ENCODE measurements around the gene AMY1B.
"Not testable (repeated sequence)": the region's sequence is repeated elsewhere in the genome, so short reads cannot be mapped to it uniquely, and the experiment has no call there.

Gene AMY1B

DNA sequence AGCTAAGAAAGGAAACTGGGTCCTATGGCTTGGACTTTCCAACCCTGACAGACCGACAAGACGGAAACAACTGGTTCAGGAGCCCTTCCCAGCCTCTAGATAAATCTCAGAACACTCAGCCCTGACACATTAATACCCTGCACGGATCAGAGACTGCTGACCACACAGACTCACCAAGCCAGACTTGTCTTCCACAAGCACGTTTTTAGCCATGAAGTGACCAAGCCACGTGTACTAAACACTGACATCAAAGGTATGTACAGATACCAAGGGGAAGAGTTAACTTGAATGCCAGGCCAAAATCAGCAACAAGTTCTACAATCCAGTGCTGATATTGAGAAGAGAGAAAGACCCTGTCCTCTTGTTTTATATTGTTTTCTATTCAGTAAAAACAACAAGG is at the start of gene AMY1B:
Gene AMY1B, minus strand, starts transcription at position 101 of the 400 bp plus-strand sequence. CDS start 571 bp downstream, outside the sequence.
- DNase-seq (ENCODE audit: low read depth), result not testable (repeated sequence)

DNA sequence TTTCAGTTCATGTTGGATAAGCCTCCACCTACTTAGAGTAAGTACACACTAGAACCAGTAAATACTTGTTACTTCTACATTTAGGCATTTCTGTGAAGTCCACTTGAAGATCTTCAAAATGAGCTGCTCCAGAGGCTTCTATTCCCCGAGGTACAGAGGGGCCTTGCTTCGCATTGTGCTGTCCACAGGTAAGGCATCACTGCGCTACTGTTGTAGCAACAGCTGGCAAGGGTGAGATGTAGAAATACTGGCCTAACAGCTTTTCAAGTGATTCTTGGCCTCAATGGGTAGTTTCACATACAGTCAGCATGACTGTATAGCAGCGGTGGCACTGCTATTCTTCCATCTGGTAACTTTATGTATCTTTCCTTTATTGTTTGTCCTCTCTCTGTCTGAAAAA is 49.0 kb upstream of the AMY1B start:
- DNase-seq (ENCODE audit: low read depth), result not testable (repeated sequence)

GRCh38 chr1:103744449-103744848 is 48.4 kb upstream of the AMY1B start:
- DNase-seq (ENCODE audit: low read depth), result not testable (repeated sequence)

DNA sequence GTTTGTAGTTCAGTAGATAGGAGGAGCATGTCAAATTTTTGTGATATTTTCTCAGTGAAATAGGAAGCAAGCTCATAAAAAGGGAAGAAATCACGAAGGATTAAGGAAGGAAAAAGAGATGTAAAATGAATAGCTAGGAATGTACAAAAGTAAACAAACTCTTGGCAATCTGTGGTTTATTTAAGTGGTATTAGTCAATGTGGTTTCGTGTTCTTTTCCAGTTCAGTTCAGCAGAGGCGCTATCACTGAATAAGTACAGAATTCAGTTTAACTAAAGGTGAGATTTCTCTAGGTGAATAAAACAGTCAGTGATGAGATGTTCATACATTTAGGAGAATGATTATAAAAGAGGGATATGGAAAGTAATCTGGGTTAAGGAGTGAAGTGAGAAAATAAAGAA is 42.0 kb upstream of the AMY1B start:
- DNase-seq (ENCODE audit: low read depth), result not testable (repeated sequence)

DNA sequence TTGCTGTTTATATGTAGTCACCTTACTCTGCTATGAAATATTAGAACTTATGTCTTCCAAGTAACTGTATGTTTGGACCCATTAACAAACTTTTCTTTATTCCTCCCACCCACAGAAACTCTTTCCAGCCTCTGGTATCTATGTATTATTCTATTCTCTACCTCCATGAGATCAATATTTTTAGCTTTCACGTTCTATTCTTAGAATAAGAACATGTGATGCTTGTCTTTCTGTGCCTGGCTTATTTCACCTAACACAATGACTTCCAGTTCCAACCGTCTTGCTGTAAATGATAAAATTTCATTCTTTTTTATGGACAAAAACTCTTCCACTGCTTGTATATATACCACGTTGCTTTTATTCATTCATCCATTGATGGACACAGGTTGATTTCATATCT is 39.3 kb upstream of the AMY1B start:
- DNase-seq (ENCODE audit: low read depth), result not testable (repeated sequence)

GRCh38 chr1:103721473-103721872 is 25.5 kb upstream of the AMY1B start:
- not testable (repeated sequence) for DNase-seq (ENCODE audit: low read depth)

DNA sequence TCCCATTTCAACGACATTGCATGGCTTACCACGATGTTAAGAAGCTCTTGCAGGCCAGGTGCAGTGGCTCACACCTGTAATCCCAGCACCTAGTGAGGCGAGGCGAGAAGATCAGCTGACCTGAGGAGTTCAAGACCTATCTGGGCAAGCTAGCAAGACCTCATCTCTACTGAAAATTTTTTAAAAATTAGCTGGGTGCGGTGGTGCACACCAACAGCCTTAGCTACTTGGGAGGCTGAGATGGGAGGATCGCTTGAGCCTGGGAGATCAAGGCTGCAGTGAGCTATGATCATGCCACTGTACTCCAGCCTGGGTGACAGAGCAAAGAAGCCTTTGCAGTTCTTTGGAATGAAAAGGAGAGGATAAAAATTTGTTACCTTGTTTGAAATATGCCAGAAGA is 21.4 kb upstream of the AMY1B start:
- DNase-seq (ENCODE audit: low read depth), result not testable (repeated sequence)

DNA sequence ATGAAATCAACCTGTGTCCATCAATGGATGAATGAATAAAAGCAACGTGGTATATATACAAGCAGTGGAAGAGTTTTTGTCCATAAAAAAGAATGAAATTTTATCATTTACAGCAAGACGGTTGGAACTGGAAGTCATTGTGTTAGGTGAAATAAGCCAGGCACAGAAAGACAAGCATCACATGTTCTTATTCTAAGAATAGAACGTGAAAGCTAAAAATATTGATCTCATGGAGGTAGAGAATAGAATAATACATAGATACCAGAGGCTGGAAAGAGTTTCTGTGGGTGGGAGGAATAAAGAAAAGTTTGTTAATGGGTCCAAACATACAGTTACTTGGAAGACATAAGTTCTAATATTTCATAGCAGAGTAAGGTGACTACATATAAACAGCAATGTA is 14.4 kb upstream of the AMY1B start:
- not testable (repeated sequence) for DNase-seq (ENCODE audit: low read depth)

- DNase-seq (ENCODE audit: low read depth), result not testable (repeated sequence)
Observed at GRCh38 chr1:103707670-103708069, 11.7 kb upstream of the AMY1B start.

- not testable (repeated sequence) for DNase-seq (ENCODE audit: low read depth)
Observed at GRCh38 chr1:103701256-103701655, 5.2 kb upstream of the AMY1B start.

DNA sequence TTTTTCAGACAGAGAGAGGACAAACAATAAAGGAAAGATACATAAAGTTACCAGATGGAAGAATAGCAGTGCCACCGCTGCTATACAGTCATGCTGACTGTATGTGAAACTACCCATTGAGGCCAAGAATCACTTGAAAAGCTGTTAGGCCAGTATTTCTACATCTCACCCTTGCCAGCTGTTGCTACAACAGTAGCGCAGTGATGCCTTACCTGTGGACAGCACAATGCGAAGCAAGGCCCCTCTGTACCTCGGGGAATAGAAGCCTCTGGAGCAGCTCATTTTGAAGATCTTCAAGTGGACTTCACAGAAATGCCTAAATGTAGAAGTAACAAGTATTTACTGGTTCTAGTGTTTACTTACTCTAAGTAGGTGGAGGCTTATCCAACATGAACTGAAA is 4.7 kb upstream of the AMY1B start:
- not testable (repeated sequence) for DNase-seq (ENCODE audit: low read depth)

DNA sequence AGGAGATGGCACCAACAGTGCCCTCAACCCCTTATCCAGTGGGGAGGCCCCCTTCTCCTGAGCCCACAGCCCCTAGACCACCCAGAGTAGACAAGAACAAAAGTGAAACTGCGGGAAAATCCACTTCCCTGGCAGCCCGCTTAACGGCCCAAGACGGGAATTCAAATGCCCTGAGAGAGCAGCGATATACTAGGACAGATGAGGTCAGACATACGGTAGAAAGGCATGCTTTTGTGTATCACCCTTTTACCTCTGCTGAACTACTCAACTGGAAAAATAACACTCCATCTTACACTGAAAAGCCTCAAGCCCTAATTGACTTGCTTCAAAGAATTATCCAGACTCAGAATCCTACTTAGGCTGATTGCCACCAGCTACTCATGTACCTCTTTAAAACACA is 1.4 kb upstream of the AMY1B start:
- not testable (repeated sequence) for DNase-seq (ENCODE audit: low read depth)

DNA sequence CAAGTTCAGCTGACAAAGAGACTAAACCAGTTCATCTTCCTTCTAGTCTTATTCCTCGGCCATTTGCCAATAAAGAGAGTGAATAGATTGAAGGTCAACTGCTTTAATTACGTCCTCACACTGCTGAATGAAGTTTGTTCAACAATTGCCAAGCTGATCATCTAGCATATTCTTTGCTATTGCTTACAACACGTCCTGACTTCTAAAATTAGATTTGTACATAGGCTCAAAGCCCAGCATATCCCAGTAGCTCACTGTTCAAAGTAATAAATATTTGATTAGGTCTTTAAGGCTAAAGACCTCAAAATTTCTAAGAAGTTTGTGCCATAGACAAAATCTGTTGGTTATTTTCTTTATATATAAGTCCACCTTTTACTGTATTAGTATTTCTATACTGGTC is 19.7 kb downstream of the AMY1B start:
- DNase-seq (ENCODE audit: low read depth), result not testable (repeated sequence)

DNA sequence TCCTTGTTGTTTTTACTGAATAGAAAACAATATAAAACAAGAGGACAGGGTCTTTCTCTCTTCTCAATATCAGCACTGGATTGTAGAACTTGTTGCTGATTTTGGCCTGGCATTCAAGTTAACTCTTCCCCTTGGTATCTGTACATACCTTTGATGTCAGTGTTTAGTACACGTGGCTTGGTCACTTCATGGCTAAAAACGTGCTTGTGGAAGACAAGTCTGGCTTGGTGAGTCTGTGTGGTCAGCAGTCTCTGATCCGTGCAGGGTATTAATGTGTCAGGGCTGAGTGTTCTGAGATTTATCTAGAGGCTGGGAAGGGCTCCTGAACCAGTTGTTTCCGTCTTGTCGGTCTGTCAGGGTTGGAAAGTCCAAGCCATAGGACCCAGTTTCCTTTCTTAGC is 40.5 kb downstream of the AMY1B start, which contains the start of gene AMY1A:
Gene AMY1A, plus strand, starts transcription at position 301 of the 400 bp plus-strand sequence. CDS start 571 bp downstream, outside the sequence.
- not testable (repeated sequence) for DNase-seq (ENCODE audit: low read depth)

DNA sequence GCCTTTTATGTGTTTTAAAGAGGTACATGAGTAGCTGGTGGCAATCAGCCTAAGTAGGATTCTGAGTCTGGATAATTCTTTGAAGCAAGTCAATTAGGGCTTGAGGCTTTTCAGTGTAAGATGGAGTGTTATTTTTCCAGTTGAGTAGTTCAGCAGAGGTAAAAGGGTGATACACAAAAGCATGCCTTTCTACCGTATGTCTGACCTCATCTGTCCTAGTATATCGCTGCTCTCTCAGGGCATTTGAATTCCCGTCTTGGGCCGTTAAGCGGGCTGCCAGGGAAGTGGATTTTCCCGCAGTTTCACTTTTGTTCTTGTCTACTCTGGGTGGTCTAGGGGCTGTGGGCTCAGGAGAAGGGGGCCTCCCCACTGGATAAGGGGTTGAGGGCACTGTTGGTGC is 41.9 kb downstream of the AMY1B start:
- DNase-seq (ENCODE audit: low read depth), result not testable (repeated sequence)

DNA sequence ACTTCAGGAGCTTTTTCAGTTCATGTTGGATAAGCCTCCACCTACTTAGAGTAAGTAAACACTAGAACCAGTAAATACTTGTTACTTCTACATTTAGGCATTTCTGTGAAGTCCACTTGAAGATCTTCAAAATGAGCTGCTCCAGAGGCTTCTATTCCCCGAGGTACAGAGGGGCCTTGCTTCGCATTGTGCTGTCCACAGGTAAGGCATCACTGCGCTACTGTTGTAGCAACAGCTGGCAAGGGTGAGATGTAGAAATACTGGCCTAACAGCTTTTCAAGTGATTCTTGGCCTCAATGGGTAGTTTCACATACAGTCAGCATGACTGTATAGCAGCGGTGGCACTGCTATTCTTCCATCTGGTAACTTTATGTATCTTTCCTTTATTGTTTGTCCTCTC is 45.1 kb downstream of the AMY1B start:
- DNase-seq (ENCODE audit: low read depth), result not testable (repeated sequence)

DNA sequence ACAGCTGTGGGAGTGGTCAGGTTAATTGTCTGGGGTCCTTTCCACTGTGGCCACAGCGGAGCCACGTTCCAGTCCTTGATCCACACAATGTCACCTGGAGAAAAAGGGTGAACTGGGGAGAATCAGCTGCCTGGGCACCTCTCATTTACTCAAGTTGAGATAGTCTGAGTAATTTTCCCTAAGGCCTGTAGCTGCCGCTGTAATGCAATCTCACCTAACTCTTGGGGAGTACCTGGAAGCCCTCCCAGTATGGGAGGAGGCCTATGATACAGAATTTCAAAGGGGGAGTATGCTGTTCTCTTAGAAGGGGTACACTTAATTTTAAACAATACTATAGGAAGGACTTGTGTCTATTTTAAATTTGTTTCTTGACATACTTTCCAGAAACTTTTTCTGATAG is 45.7 kb downstream of the AMY1B start:
- not testable (repeated sequence) for DNase-seq (ENCODE audit: low read depth)

DNA sequence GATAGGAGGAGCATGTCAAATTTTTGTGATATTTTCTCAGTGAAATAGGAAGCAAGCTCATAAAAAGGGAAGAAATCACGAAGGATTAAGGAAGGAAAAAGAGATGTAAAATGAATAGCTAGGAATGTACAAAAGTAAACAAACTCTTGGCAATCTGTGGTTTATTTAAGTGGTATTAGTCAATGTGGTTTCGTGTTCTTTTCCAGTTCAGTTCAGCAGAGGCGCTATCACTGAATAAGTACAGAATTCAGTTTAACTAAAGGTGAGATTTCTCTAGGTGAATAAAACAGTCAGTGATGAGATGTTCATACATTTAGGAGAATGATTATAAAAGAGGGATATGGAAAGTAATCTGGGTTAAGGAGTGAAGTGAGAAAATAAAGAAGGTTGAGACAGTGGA is 52.1 kb downstream of the AMY1B start:
- DNase-seq (ENCODE audit: low read depth), result not testable (repeated sequence)

DNA sequence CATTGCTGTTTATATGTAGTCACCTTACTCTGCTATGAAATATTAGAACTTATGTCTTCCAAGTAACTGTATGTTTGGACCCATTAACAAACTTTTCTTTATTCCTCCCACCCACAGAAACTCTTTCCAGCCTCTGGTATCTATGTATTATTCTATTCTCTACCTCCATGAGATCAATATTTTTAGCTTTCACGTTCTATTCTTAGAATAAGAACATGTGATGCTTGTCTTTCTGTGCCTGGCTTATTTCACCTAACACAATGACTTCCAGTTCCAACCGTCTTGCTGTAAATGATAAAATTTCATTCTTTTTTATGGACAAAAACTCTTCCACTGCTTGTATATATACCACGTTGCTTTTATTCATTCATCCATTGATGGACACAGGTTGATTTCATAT is 54.8 kb downstream of the AMY1B start:
- not testable (repeated sequence) for DNase-seq (ENCODE audit: low read depth)

Measured in stimulated activated CD8-positive, alpha-beta memory T cell treated with anti-CD3 and anti-CD28 coated beads, Interleukin-15, amount 100 ng/mL, for 24 hours (primary cell).